Renal cortex interstitium (tissue), 11 donors: Measurements from ENCODE around the gene MAPK12. TPM values are rescaled to one million over a fixed set of nuclear protein-coding genes. Genes with fewer than 3 reads are reported as not detected.

Experiments
- DNase-seq, 11 donors: peaks; one replicate each; pipeline ENCODE4 v3.0.0-alpha.2; 2013; ENCODE audit warnings: low read depth in 9 of 11, low spot score in 4 of 11; ENCODE audit errors: extremely low read depth in 1 of 11
- polyA plus RNA-seq, 3 donors: library from polyadenylated mRNA; unstranded; fragments of 120-200 nt; gene quantifications; one replicate each; pipeline ENCODE4 v1.2.1, GENCODE V29; 2013; ENCODE audit not compliant: insufficient read length in 3 of 3

MAPK12 gene
- polyA plus RNA-seq, 3 donors = 11.5 to 18.9 (median 17.5) TPM

DNA sequence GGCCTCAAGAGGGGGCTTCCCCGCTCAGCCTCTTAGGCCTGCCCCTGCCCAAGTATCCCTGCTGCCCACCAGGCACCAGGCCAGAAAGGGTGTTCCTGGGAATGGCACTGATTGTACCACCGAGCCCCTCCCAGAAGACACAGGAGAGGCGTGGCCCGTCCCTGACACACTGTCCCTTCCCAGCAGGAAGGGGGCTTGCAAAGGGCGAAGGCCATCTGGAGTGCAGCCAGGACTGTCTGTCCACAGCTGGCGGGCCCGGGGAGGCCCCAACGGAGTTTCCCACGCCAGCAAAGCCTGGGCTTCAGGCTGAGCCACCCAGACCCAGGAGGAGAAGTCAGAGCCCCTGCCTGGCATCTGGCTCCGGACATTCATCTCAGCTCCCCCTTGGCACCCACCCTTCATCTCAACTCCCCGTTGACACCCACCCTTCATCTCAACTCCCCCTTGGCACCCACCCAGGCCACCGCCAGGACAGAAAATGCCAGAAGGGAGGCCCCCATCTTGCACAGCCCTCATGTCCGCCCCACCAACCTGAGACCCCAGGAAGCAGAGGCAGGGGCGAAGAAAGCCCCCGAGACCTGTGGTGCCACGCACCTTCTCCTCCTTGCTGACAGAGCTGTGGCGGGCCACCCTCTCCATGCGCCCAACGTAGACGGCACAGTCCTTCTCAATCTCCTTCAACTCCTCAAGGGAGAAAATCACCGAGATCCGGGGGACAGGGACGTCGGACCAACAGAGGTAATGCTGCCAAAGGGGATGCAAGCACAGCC, 36.1 kb downstream of the MAPK12 start:
- DNase-seq = no peak

DNA sequence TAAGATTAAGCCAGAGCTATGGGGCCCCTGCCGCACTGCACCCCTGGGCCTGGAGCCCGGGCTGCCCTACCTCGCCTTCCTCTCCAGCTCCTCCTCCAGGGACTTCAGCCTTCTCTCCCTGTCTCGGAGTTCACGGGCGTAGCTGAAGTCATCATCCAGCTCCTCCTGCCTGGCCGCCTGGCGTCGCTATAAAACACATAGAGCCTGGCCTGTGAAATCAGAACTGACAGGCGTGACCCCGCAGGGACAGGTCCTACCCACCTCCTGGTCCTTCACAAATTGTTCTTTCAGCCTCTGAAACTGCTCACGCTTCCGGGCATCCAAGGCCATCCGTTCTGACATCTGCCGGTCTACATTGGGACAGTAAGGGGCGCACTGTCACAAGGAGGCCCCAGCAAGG, 37.4 kb downstream of the MAPK12 start:
- DNase-seq = no peak

DNA sequence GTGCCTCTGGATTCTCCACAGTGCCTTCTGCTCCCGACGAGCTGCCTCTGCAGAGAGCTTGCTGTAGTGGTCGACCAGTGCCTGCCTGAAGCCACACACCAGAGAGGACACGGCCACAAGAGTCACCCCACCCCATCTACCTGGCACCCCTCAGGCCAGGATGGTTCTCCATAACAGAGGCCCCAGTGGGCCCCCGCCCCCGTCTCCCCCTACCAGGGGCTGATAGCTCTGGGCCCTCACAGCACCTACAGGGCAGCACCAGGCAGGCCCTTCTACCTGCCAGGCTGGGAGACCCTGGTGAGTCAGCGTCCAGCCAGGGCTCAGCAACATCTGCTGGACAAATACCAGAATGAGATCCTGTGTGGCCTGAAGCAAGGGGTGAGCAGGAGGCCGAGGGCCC, 39.0 kb downstream of the MAPK12 start:
- no peak for DNase-seq

DNA sequence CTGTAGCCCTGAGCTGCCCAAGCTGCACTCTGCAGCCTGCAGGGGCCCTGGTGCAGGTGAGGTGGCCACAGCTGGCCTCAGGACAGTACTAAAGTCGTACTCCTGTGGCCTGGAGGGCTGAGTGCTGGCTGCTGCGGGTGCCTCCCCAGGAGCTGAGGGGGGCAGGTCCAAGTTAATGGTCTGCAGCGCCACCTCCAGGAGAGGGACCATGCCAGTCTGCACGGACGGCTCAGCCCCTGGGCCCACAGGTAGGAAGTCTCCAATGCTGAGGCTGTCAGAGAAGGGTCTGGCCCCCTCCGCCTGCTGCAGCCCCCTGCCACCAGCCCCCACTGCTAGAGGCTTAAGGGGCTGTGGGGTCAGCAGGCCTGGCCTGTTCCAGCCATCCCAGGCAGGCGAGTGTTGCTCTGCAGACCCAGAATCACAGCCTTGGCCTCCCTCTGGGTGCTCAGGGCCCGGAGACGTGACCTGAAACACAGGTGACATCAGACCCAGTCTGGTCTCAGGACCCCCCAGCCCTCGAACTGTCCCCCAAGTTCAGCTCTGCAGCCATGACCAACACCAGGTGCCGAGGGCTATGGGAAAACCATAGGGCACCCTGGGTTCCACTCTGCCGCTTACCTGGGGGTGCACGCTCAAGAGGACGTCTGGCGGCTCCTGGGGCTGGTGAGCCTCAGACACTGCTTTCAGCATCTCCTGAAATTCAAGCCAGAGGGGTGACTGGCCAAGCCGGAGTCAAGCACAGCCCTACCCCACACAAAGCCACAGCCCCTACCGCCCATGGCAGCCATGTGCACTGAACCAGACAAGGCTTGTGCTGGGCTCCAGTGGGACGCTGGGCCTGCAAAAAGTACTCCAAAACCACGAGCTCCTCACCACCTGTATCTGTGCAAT, 39.8 kb downstream of the MAPK12 start:
- DNase-seq = no peak

DNA sequence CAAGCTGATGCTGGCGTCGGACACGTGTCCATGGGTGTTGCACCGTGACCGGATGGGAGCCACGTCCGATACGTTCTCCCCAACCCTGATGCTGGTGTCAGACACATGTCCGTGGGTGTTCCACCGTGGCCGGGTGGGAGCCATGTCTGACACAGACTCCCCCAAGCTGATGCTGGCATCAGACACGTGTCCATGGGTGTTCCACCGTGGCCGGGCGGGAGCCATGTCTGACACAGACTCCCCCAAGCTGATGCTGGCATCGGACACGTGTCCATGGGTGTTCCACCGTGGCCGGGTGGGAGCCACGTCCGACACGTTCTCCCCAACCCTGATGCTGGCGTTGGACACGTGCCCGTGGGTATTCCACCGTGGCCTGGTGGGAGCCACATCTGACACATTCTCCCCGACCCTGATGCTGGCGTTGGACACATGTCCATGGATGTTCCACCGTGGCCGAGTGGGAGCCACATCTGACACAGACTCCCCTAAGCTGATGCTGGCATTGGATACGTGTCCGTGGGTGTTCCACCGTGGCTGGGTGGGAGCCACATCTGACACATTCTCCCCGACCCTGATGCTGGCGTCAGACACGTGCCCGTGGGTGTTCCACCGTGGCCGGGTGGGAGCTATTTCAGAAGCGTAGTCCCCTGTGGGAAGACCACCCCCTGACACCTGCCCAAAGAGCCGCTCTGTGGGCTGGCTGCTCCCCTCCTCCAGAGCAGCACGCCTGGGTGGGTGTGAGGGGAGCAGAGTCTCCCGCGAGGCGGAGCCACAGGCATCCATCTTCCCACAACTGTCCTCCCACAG, 40.7 kb downstream of the MAPK12 start:
- no peak for DNase-seq

DNA sequence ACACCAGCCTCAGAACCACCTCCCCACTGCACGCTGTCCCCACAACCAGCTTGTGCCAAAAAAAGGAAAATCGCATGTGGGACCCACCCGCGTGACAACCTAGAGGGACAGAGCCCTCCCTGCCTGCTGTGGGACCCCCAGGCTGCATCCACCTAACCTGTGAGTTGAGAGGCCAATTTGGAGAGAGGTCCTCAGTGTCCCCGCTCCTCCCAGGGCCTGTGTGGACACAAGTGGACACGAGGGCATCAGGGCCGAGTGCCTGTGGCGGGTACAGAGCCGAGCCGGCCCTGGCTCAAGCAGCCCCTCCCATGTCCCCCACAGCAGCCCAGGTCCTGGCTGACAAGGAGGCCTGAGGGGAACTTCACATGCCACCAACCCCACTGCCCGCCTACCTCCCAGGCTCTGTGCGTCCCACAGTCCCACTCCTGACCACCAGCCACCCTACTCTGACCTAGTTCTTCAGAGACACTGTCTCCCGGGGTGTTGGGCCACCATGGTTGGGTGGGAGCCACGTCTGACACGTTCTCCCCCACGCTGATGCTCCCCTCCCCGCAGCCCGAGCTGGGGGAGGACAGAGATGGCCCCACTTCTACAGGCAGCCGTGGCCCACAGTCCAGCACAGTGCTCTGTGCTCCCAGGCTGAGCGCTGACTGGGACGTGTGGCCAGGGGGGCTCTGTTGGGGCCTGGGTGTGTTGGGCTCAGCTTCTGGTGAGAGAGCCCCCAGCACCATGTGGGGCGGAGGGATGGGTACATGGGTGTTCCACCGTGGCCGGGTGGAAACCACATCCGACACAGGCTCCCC, 41.5 kb downstream of the MAPK12 start:
- no peak for DNase-seq

DNA sequence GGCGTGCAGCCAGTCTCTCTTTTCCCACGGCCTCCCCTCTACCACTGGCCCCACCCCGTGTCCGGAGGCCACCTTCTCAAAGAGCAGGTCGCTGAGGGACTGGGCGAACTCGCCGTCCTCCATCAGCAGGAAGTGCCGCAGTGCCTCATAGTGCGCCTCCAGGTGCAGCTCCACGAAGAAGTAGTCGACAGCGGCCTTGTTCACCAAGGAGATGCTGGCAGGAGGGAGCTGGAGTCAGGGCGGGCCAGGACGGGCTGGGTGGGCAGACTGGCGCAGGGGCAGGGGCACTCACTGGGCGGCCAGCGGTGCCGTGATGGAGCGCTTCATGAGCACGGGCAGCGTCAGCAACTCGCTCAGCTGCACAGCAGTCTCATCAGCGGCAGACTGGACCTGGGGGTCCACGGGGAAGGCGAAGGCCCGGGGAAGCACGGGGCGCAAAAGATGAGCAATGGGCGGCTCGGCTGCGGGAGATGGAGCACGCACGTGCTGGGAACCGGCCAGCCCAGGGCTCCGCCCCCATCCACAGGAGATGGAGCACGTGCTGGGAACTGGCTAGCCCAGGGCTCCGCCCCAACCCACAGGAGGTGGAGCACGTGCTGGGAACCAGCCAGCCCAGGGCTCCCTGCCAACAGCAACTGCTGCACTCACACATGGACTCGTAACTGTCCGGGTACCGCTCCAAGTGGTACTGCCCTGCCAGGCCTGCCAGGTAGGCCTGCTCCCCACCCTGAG, 42.3 kb downstream of the MAPK12 start:
- DNase-seq = no peak

DNA sequence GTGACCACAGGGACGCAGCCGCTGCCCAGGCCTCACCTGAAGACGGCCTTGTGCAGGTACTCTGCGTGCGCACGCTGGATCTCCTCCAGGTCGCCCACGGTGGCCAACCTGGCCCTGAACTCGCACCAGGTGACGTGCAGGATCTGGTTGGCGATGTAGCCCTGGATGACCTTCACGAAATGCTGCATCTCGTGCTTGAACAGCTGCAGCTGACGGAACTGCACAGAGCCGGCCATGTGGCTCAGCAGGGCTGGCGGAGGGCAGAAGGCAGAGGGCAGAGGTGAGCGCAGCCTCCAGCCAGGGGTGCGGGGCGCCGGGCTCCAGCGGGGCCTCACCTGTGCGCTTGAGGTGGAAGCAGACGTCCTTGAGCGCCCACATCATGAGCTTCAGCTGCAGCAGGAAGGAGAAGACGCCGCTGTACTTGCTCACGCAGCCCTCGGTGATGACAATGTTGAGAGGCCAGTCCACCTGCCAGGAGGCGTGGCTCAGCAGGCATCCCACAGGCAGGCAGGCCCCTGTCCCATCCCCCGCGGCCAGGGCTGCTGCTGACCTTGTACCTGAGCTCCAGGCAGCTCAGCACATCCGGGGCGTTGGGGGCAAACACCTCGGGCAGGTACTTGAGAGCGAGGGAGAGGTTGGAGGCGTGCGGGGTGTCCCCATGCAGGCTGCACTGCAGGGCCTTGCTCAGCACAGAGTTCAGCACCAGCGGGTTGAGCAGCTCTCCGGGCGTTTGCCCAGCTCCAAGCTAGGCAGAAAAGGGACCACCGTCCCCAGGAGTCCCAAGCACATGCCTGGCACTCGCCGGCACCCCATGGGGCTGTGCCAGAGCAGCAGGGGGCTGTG, 43.1 kb downstream of the MAPK12 start:
- DNase-seq = no peak

DNA sequence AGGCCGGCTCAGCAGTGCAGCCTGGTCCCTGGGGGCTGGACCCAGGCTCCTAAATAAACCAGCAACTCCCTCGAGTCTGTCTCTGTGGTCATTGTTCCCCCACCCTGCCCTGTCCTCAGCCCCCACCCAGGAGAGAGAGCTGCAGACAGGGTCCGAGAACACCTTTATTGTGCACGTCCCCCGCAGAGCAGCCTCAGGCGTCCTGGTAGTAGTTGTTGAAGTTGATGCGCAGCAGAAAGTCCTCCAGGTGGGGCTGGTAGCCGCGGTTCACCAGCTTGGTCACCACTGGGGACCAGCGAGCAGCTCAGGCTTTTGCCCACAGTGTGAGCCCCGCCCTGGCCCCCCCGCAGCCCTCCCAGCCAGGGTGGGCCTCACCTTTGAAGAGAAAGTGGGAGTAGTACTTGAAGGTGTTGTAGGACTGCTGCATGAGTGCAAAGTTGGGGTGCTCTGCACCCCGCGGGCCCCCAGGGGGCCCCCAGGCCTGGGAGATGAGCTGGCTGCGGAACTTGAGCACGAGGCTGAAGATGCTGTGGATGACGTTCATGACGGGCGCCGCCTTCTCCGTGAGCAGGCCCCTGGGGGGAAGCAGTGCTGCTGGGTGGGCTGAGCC, 43.8 kb downstream of the MAPK12 start:
- no peak for DNase-seq

DNA sequence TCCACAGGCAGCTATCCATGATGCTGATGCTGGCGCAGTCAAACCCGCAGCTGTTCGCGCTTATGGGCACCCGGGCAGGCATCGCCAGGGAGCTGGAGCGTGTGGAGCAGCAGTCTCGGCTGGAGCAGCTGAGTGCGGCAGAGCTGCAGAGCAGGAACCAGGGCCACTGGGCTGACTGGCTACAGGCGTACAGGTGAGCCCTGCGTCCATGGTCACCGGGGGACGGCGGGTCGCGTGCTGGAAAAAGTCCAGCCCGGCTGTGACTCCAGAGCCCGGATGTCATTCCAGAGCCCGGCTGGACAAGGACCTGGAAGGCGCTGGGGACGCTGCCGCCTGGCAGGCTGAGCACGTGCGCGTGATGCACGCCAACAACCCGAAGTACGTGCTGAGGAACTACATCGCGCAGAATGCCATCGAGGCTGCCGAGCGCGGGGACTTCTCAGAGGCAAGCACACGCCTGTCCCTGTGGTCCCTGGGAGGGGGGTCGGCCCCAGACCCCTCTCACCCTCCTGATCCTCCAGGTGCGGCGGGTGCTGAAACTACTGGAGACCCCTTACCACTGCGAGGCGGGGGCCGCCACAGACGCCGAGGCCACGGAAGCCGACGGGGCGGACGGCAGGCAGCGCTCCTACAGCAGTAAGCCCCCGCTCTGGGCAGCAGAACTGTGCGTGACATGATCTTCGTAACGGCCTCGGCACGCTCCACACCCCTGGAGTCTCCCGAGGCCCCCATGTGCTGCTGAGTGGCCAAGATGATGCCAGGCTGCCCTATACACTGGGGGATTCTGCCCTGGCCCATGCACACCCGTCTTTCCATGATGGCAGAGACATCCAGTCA, 44.6 kb downstream of the MAPK12 start:
- no peak for DNase-seq

DNA sequence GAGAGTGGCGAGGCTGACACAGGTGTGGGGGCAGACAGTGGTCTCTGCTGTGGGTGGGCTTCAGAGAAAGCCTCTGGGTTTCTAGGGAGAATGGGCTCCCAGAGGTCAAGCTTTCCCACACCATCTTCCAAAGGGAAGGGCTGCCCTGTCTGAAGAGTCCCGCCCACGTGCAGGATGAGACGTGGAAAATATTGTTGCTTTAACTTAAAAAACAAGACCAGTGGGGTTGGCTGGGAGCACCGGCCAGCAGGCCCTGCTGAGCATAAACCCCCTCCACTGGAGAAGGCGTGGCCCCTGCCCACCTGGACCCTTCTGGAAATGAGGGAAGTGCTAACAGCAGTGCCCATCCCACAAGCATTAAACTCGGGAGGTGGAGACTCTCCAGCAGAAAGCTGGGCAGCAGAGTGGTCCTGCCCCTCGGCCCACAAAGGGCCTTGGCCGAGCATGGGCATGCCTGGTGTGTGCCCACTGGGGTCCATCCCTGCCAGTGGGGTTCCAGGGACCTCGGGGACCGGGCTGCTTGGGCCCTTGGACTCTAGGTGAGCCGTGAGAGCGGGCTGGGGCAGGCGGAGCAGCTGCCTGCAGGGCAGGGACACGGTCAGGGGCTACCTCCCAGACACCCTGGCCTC, 45.3 kb downstream of the MAPK12 start:
- no peak for DNase-seq

DNA sequence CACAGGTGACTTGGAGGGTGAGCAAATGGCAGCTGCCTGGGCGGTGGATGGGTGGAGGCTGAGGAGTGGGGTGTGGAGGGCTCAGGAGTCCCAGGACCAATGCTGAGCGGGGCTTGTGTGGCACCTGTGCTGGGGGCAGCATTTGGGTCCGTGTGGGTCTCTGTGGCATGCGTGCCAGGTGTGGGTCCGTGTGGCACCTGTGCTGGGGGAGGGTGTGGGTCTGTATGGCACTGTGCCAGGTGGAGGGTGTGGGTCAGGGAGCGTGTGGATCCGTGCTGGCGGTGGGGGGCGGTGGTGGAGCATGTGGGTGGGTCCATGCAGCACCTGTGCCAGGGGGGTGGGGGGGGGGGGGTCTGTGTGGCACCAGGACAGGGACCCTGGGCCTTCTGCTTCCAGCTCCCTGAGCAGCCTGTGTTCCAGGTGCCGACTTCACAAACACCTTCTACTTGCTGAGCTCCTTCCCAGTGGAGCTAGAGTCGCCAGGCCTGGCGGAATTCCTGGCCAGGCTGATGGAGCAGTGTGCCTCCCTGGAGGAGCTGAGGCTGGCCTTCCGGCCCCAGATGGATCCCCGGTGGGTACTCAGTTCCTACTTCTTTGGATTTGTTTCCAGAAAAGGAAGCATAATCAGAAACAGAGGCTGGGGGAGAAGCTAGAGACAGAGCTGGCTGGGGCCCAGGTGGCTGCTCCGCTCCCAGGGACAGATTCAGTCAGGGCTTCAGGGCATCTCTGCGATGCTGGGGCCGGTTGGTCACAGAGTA, 46.0 kb downstream of the MAPK12 start:
- no peak for DNase-seq

DNA sequence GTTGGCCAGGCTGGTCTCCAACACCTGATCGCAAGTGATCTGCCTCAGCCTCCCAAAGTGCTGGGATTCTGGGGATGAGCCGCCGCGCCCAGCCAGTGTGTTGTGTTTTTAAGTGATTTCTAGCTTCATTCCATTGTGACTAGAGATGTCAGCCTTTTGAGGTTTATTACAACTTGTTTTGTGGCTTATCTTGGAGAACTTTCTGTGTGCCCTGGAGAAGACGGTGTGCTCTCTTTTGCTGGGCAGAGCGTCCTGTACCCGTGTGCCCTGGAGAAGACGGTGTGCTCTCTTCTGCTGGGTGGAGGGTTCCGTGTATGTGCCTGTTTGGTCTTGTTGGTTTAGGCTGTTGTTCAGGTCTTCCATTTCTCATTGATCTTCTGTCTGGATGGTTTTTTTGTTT, 48.2 kb downstream of the MAPK12 start:
- DNase-seq = no peak

DNA sequence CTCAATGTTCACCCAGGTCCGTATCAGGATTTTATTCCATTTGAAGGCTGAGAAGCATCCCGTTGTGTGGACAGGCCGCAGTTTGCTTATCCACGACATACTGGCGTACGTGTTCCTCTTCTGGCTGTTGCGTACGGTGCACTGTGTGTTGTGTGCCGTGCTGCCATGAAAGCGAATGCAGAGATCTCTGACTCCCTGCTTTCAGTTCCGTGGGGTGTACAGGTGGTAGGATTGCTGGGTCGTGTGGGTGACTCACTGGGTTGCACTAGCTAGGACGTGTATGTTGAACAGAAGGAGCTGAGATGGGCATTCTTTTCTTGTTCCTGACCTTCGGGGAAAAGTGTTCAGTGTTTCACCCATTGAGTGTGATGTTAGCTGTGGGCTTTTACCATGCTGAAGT, 50.3 kb downstream of the MAPK12 start:
- no peak for DNase-seq
